ENCODE measurements around the gene SEL1L2.

SEL1L2 gene, protein sequence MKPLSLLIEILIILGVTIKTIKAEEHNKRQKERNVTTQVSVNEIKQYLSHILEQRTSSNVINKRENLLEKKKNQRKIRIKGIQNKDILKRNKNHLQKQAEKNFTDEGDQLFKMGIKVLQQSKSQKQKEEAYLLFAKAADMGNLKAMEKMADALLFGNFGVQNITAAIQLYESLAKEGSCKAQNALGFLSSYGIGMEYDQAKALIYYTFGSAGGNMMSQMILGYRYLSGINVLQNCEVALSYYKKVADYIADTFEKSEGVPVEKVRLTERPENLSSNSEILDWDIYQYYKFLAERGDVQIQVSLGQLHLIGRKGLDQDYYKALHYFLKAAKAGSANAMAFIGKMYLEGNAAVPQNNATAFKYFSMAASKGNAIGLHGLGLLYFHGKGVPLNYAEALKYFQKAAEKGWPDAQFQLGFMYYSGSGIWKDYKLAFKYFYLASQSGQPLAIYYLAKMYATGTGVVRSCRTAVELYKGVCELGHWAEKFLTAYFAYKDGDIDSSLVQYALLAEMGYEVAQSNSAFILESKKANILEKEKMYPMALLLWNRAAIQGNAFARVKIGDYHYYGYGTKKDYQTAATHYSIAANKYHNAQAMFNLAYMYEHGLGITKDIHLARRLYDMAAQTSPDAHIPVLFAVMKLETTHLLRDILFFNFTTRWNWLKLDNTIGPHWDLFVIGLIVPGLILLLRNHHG

DNA sequence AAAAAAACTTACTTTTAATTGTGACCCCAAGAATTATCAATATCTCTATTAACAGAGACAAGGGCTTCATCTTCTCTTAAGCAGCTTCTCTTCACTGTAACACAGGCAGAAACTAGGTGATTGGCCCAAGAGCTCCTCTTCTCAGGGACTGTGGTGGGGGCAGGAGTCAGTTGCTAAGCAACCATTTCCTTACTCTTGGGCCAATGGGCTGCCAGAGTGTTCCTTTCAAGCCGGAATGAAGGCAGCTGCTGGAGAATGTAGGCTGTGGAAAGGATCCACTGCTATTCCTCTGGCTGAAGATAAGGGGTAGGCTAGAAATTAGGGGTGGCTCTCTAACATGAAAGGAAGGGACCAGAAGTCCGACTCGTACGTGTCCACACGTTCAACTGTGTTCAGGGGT, at the start of gene SEL1L2:
SEL1L2 (minus strand) TSS at position 150 of the 400 bp plus-strand sequence; CDS start at position 70, 80 bp downstream.
- H3K4me3 ChIP-seq (ENCODE audit: low read length) = no peak within 1 kb of the TSS
- H3K79me2 ChIP-seq (ENCODE audit: control insufficient read depth, low read length) = no peaks in the 10 kb centered on the region
- H3K36me3 ChIP-seq (ENCODE audit: control insufficient read depth, low read length) = no peaks in the 10 kb centered on the region
- no peaks in the 10 kb centered on the region for H4K20me1 ChIP-seq (ENCODE audit: control insufficient read depth, insufficient read depth, low read depth, low read length)
- TF ChIP-seq, protein P1, sequence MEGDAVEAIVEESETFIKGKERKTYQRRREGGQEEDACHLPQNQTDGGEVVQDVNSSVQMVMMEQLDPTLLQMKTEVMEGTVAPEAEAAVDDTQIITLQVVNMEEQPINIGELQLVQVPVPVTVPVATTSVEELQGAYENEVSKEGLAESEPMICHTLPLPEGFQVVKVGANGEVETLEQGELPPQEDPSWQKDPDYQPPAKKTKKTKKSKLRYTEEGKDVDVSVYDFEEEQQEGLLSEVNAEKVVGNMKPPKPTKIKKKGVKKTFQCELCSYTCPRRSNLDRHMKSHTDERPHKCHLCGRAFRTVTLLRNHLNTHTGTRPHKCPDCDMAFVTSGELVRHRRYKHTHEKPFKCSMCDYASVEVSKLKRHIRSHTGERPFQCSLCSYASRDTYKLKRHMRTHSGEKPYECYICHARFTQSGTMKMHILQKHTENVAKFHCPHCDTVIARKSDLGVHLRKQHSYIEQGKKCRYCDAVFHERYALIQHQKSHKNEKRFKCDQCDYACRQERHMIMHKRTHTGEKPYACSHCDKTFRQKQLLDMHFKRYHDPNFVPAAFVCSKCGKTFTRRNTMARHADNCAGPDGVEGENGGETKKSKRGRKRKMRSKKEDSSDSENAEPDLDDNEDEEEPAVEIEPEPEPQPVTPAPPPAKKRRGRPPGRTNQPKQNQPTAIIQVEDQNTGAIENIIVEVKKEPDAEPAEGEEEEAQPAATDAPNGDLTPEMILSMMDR (IDR thresholded peaks at IDR 0.05; ENCODE audit: low read depth, low read length, poor library complexity, severe bottlenecking) = no peak
- TF ChIP-seq EZH2phosphoT487 (IDR thresholded peaks at IDR 0.05; ENCODE audit: borderline replicate concordance, low read length) = no peak
- no peaks in the 10 kb centered on the region for H3F3A ChIP-seq (ENCODE audit: control insufficient read depth, insufficient read depth)
- H3K4me1 ChIP-seq (ENCODE audit: control insufficient read depth, low read length) = no peaks in the 10 kb centered on the region
- H3K9me3 ChIP-seq (ENCODE audit: control insufficient read depth, insufficient read depth, low read length) = peaks cover 11% of the 10 kb centered on the region; the same call in 1 of the 2 replicates
- H3K27ac ChIP-seq (ENCODE audit: low read depth, low read length) = no peak within 1 kb of the TSS
- no peaks in the 10 kb centered on the region for H3K27me3 ChIP-seq (ENCODE audit: control insufficient read depth, low read length)
- no peak within 1 kb of the TSS for H3K4me2 ChIP-seq (ENCODE audit: low read length)
- H3K9me2 ChIP-seq (replicated peaks; ENCODE audit: control insufficient read depth, low read length) = no peaks in the 10 kb centered on the region

DNA sequence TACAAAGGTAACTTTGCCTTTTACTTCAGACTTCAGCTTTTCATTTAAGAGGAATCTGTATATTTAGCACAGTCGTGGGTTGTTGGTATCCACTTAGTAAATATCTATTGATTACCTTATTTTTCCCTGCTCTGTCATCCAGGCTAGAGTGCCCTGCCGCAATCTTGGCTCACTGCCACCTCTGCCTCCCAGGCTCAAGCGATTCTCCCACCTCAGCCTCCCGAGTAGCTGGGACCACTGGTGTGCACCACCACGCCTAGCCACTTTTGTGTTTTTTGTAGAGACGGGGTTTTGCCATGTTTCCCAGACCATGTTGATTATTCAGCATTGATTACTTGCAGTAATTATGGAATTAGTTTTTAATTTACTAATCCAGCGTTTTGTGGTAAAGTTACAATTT, 46.2 kb upstream of the SEL1L2 start:
- H3K27me3 ChIP-seq (ENCODE audit: control insufficient read depth, low read length) = no peaks in the 10 kb centered on the region
- no peaks in the 10 kb centered on the region for H3K79me2 ChIP-seq (ENCODE audit: control insufficient read depth, low read length)
- H3K4me1 ChIP-seq (ENCODE audit: control insufficient read depth, low read length) = no peaks in the 10 kb centered on the region
- no peaks in the 10 kb centered on the region for H3F3A ChIP-seq (ENCODE audit: control insufficient read depth, insufficient read depth)
- H3K9me3 ChIP-seq (ENCODE audit: control insufficient read depth, insufficient read depth, low read length) = no peaks in the 10 kb centered on the region
- no peak for TF ChIP-seq EZH2phosphoT487 (IDR thresholded peaks at IDR 0.05; ENCODE audit: borderline replicate concordance, low read length)
- TF ChIP-seq, protein P1 (IDR thresholded peaks at IDR 0.05; ENCODE audit: low read depth, low read length, poor library complexity, severe bottlenecking) = no peak
- no peak overlapping the region for H3K4me2 ChIP-seq (ENCODE audit: low read length)
- no peak overlapping the region for H3K27ac ChIP-seq (ENCODE audit: low read depth, low read length)
- H3K9me2 ChIP-seq (replicated peaks; ENCODE audit: control insufficient read depth, low read length) = no peaks in the 10 kb centered on the region
- H3K36me3 ChIP-seq (ENCODE audit: control insufficient read depth, low read length) = no peaks in the 10 kb centered on the region
- H3K4me3 ChIP-seq (ENCODE audit: low read length) = no peak overlapping the region
- H4K20me1 ChIP-seq (ENCODE audit: control insufficient read depth, insufficient read depth, low read depth, low read length) = no peaks in the 10 kb centered on the region

DNA sequence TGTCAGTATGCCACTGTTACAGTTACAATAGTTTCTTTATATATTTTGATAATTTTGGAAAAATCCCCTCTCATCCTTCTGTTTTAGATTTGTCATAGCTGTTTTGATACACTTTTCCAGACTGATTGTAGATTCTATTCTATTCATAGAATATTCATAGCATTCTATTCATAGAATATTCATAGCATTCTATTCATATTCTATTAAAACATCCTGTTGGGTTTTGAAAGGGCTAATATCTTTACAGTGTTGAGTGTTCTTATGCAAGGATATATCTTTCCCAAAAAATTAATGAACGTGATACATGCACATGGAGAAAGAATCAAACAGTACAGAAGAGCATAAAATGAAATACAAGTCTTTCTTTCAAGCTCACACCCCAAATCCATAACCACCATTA, 42.9 kb upstream of the SEL1L2 start:
- no peaks in the 10 kb centered on the region for H4K20me1 ChIP-seq (ENCODE audit: control insufficient read depth, insufficient read depth, low read depth, low read length)
- no peaks in the 10 kb centered on the region for H3K4me1 ChIP-seq (ENCODE audit: control insufficient read depth, low read length)
- TF ChIP-seq EZH2phosphoT487 (IDR thresholded peaks at IDR 0.05; ENCODE audit: borderline replicate concordance, low read length) = no peak
- TF ChIP-seq, protein P1 (IDR thresholded peaks at IDR 0.05; ENCODE audit: low read depth, low read length, poor library complexity, severe bottlenecking) = no peak
- H3K27me3 ChIP-seq (ENCODE audit: control insufficient read depth, low read length) = no peaks in the 10 kb centered on the region
- H3K4me3 ChIP-seq (ENCODE audit: low read length) = no peak overlapping the region
- H3K27ac ChIP-seq (ENCODE audit: low read depth, low read length) = no peak overlapping the region
- no peaks in the 10 kb centered on the region for H3F3A ChIP-seq (ENCODE audit: control insufficient read depth, insufficient read depth)
- no peak overlapping the region for H3K4me2 ChIP-seq (ENCODE audit: low read length)
- no peaks in the 10 kb centered on the region for H3K79me2 ChIP-seq (ENCODE audit: control insufficient read depth, low read length)
- no peaks in the 10 kb centered on the region for H3K9me2 ChIP-seq (replicated peaks; ENCODE audit: control insufficient read depth, low read length)
- no peaks in the 10 kb centered on the region for H3K9me3 ChIP-seq (ENCODE audit: control insufficient read depth, insufficient read depth, low read length)
- no peaks in the 10 kb centered on the region for H3K36me3 ChIP-seq (ENCODE audit: control insufficient read depth, low read length)
